GM04503 (cell line): Measurements from ENCODE around the gene MSRB2.
"Not testable (repeated sequence)": the region's sequence is repeated elsewhere in the genome, so short reads cannot be mapped to it uniquely, and the experiment has no call there.

Source experiments
- DNase-seq: peaks from one replicate; pipeline ENCODE4 v3.0.0-alpha.2; 2012; ENCODE audit warnings: low read depth

The MSRB2 gene

GRCh38 chr10:23095404-23095965 is at the start of gene MSRB2:
Gene MSRB2 (plus strand): TSS chr10:23095579. CDS start chr10:23095609, 30 bp downstream.
- DNase-seq, result peak; percentile 54

- DNase-seq, result no peak
Measured at GRCh38 chr10:23046027-23046426, 49.4 kb upstream of the MSRB2 start.

GRCh38 chr10:23047201-23048050 is 48.0 kb upstream of the MSRB2 start:
- DNase-seq, result no peak

GRCh38 chr10:23048191-23048590 is 47.2 kb upstream of the MSRB2 start:
- DNase-seq, result no peak

GRCh38 chr10:23051278-23051677 is 44.1 kb upstream of the MSRB2 start:
- no peak for DNase-seq

GRCh38 chr10:23051855-23052331 is 43.5 kb upstream of the MSRB2 start:
- DNase-seq, result no peak

GRCh38 chr10:23053036-23053435 is 42.3 kb upstream of the MSRB2 start:
- no peak for DNase-seq

GRCh38 chr10:23055424-23056185 is 39.8 kb upstream of the MSRB2 start:
- DNase-seq, result no peak

GRCh38 chr10:23056186-23056579 is 39.2 kb upstream of the MSRB2 start:
- no peak for DNase-seq

- DNase-seq, result no peak
Measured at GRCh38 chr10:23058366-23058765, 37.0 kb upstream of the MSRB2 start.

- DNase-seq, result no peak
Measured at GRCh38 chr10:23060918-23061317, 34.5 kb upstream of the MSRB2 start.

GRCh38 chr10:23063045-23063972 is 32.1 kb upstream of the MSRB2 start:
- DNase-seq, result no peak

- DNase-seq, result no peak
Measured at GRCh38 chr10:23063973-23064812, 31.2 kb upstream of the MSRB2 start.

GRCh38 chr10:23064813-23065114 is 30.6 kb upstream of the MSRB2 start:
- DNase-seq, result not testable (repeated sequence)

GRCh38 chr10:23065181-23065948 is 30.0 kb upstream of the MSRB2 start:
- peak; percentile 61 for DNase-seq

- DNase-seq, result no peak
Measured at GRCh38 chr10:23067337-23067736, 28.0 kb upstream of the MSRB2 start.

GRCh38 chr10:23067939-23068775 is 27.2 kb upstream of the MSRB2 start:
- no peak for DNase-seq

GRCh38 chr10:23069019-23069815 is 26.2 kb upstream of the MSRB2 start:
- no peak for DNase-seq
